Measurements from ENCODE around the gene CHN2.

Gene CHN2

GRCh38 chr7:29364661-29365060, 170.1 kb downstream of the CHN2 start:
- no peaks in the 10 kb centered on the region for H3K79me2 ChIP-seq (ENCODE audit: insufficient read depth, low read depth)

GRCh38 chr7:29365423-29365822, 170.8 kb downstream of the CHN2 start:
- Histone ChIP-seq H3K27me3 (ENCODE audit: insufficient read depth, low read depth) (no peaks in the 10 kb centered on the region), H2AFZ (ENCODE audit: low read depth) (no peak overlapping the region), H3K4me3 (IDR thresholded peaks at IDR 0.05; ENCODE audit: insufficient read depth, low read depth, low read length) (no peak overlapping the region), H3K36me3 (ENCODE audit: insufficient read depth) (no peaks in the 10 kb centered on the region), H3K27ac (no peak overlapping the region), H4K20me1 (ENCODE audit: insufficient read depth) (no peaks in the 10 kb centered on the region), H3K79me2 (ENCODE audit: insufficient read depth, low read depth) (no peaks in the 10 kb centered on the region), H3K4me1 (ENCODE audit: low read depth, poor library complexity, severe bottlenecking) (no peaks in the 10 kb centered on the region), H3K9ac (no peak overlapping the region), H3K4me2 (no peak overlapping the region)
- TF ChIP-seq, protein P1, sequence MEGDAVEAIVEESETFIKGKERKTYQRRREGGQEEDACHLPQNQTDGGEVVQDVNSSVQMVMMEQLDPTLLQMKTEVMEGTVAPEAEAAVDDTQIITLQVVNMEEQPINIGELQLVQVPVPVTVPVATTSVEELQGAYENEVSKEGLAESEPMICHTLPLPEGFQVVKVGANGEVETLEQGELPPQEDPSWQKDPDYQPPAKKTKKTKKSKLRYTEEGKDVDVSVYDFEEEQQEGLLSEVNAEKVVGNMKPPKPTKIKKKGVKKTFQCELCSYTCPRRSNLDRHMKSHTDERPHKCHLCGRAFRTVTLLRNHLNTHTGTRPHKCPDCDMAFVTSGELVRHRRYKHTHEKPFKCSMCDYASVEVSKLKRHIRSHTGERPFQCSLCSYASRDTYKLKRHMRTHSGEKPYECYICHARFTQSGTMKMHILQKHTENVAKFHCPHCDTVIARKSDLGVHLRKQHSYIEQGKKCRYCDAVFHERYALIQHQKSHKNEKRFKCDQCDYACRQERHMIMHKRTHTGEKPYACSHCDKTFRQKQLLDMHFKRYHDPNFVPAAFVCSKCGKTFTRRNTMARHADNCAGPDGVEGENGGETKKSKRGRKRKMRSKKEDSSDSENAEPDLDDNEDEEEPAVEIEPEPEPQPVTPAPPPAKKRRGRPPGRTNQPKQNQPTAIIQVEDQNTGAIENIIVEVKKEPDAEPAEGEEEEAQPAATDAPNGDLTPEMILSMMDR (conservative IDR thresholded peaks at IDR 0.05; ENCODE audit: low read depth, low read length) = no peak

More at GRCh38 chr7:29364661-29365060, 170.1 kb downstream of the CHN2 start:
- H4K20me1 ChIP-seq (ENCODE audit: insufficient read depth) = no peaks in the 10 kb centered on the region
- TF ChIP-seq, protein P1 (conservative IDR thresholded peaks at IDR 0.05; ENCODE audit: low read depth, low read length) = no peak
- no peak overlapping the region for H3K4me3 ChIP-seq (IDR thresholded peaks at IDR 0.05; ENCODE audit: insufficient read depth, low read depth, low read length)
- no peaks in the 10 kb centered on the region for H3K36me3 ChIP-seq (ENCODE audit: insufficient read depth)
- no peaks in the 10 kb centered on the region for H3K4me1 ChIP-seq (ENCODE audit: low read depth, poor library complexity, severe bottlenecking)
- no peaks in the 10 kb centered on the region for H3K27me3 ChIP-seq (ENCODE audit: insufficient read depth, low read depth)
- no peak overlapping the region for H2AFZ ChIP-seq (ENCODE audit: low read depth)
- no peak overlapping the region for H3K27ac ChIP-seq
- no peak overlapping the region for H3K4me2 ChIP-seq
- no peak overlapping the region for H3K9ac ChIP-seq

- no peaks in the 10 kb centered on the region for H3K4me1 ChIP-seq (ENCODE audit: low read depth, poor library complexity, severe bottlenecking)
- no peaks in the 10 kb centered on the region for H3K27me3 ChIP-seq (ENCODE audit: insufficient read depth, low read depth)
- H4K20me1 ChIP-seq (ENCODE audit: insufficient read depth) = no peaks in the 10 kb centered on the region
- H3K9ac ChIP-seq = no peak overlapping the region
- no peak overlapping the region for H3K27ac ChIP-seq
- H3K79me2 ChIP-seq (ENCODE audit: insufficient read depth, low read depth) = no peaks in the 10 kb centered on the region
- H3K4me3 ChIP-seq (IDR thresholded peaks at IDR 0.05; ENCODE audit: insufficient read depth, low read depth, low read length) = no peak overlapping the region
- no peaks in the 10 kb centered on the region for H3K36me3 ChIP-seq (ENCODE audit: insufficient read depth)
- H2AFZ ChIP-seq (ENCODE audit: low read depth) = no peak overlapping the region
- TF ChIP-seq, protein P1 (conservative IDR thresholded peaks at IDR 0.05; ENCODE audit: low read depth, low read length) = no peak
- H3K4me2 ChIP-seq = no peak overlapping the region
Observed at GRCh38 chr7:29367784-29368183, 173.2 kb downstream of the CHN2 start.

GRCh38 chr7:29369909-29370488, 175.4 kb downstream of the CHN2 start:
- Histone ChIP-seq H3K4me2 (no peak overlapping the region), H3K27me3 (ENCODE audit: insufficient read depth, low read depth) (no peaks in the 10 kb centered on the region), H2AFZ (ENCODE audit: low read depth) (no peak overlapping the region), H3K36me3 (ENCODE audit: insufficient read depth) (no peaks in the 10 kb centered on the region), H3K4me3 (IDR thresholded peaks at IDR 0.05; ENCODE audit: insufficient read depth, low read depth, low read length) (no peak overlapping the region), H3K4me1 (ENCODE audit: low read depth, poor library complexity, severe bottlenecking) (no peaks in the 10 kb centered on the region), H4K20me1 (ENCODE audit: insufficient read depth) (no peaks in the 10 kb centered on the region), H3K9ac (no peak overlapping the region), H3K79me2 (ENCODE audit: insufficient read depth, low read depth) (no peaks in the 10 kb centered on the region), H3K27ac (no peak overlapping the region)
- TF ChIP-seq, protein P1 (conservative IDR thresholded peaks at IDR 0.05; ENCODE audit: low read depth, low read length) = no peak

All from KMS-11 (cell line).